Panc1 (cell line): ENCODE results near the gene WNT7A. TPM values are rescaled to one million over a fixed set of nuclear protein-coding genes. Genes with fewer than 3 reads are reported as not detected.

Source experiments
- ATAC-seq: fragments of 200-7000 bp; cut with Tn5 transposase; 2 replicates; pipeline ENCODE4 v1.9.1; 2020; ENCODE audit warnings: mild to moderate bottlenecking, moderate library complexity
- BruUV-seq: library from RNA; stranded (reverse); fragments of 400-500 nt; replicated peaks from 2 replicates; lab custom pipeline; 2021; lab: Mats Ljungman, UMichigan
- CTCF ChIA-PET: fragments of 300-600 bp; sonication (Branson Sonifier 250); formaldehyde crosslinking; loops from one replicate; lab custom pipeline; 2022; ENCODE audit warnings: antibody characterized with exemption; lab: Charles Lee
- POLR2A ChIA-PET: fragments of 300-600 bp; sonication (Branson Sonifier 250); formaldehyde crosslinking; loops from one replicate; lab custom pipeline; 2022; ENCODE audit warnings: antibody characterized with exemption; lab: Charles Lee
- DNase-seq: peaks from one replicate; pipeline ENCODE4 v3.0.0-alpha.2; 2010; ENCODE audit warnings: low read depth, low spot score
- H3K27ac ChIP-seq: 2 replicates; pipeline ENCODE4 v1.5.1; 2011; ENCODE audit warnings: mild to moderate bottlenecking, low read length, inconsistent platforms
- H3K27me3 ChIP-seq: fragments of 200-500 bp; sonication (Bioruptor generic); 2 replicates; pipeline ENCODE4 v1.6.0; 2014; ENCODE audit warnings: low read length, inconsistent platforms; ENCODE audit not compliant: control insufficient read depth, insufficient read depth
- H3K36me3 ChIP-seq: fragments of 200-500 bp; sonication (Bioruptor generic); 2 replicates; pipeline ENCODE4 v1.5.1; 2014; ENCODE audit warnings: inconsistent platforms, mild to moderate bottlenecking, low read length, moderate library complexity; ENCODE audit not compliant: control insufficient read depth, insufficient read depth
- H3K4me1 ChIP-seq: 2 replicates; pipeline ENCODE4 v1.5.1; 2011; ENCODE audit warnings: inconsistent platforms, mild to moderate bottlenecking, low read length, moderate library complexity; ENCODE audit not compliant: control insufficient read depth, insufficient read depth
- H3K4me3 ChIP-seq, 2 experiments: 2 replicates each; pipeline ENCODE4 v1.5.1; 2011 to 2012; ENCODE audit warnings: low read depth in 2 of 2, low read length in 2 of 2, mild to moderate bottlenecking in 2 of 2, inconsistent platforms in 1 of 2, moderate library complexity in 1 of 2
- H3K9me3 ChIP-seq: fragments of 200-500 bp; sonication (Bioruptor generic); 2 replicates; pipeline ENCODE4 v1.5.1; 2014; ENCODE audit warnings: low read depth, mild to moderate bottlenecking, inconsistent platforms, low read length, moderate library complexity; ENCODE audit not compliant: control insufficient read depth, insufficient read depth
- CTCF ChIP-seq: fragments of 450-650 bp; IDR thresholded peaks from 2 replicates; pipeline ENCODE4 v1.5.1; 2017; ENCODE audit warnings: mild to moderate bottlenecking
- POLR2AphosphoS5 ChIP-seq: IDR thresholded peaks from 2 replicates; pipeline ENCODE4 v1.6.1; 2012; ENCODE audit warnings: mild to moderate bottlenecking, low read depth, low read length, moderate library complexity
- REST ChIP-seq, 2 experiments: IDR thresholded peaks; 2 replicates each; pipeline ENCODE4 v1.6.1; 2011 to 2012; ENCODE audit warnings: low read depth in 2 of 2, control low read depth in 1 of 2, low read length in 1 of 2, mild to moderate bottlenecking in 1 of 2, moderate library complexity in 1 of 2; ENCODE audit not compliant: insufficient read depth in 1 of 2
- SIN3A ChIP-seq: IDR thresholded peaks from 2 replicates; pipeline ENCODE4 v1.6.1; 2012; ENCODE audit warnings: low read depth, mild to moderate bottlenecking, low read length, moderate library complexity, borderline replicate concordance; ENCODE audit not compliant: insufficient read depth
- TCF7L2 ChIP-seq: IDR thresholded peaks from 2 replicates; pipeline ENCODE4 v1.6.1; 2011; ENCODE audit warnings: mild to moderate bottlenecking, low read depth, low read length, inconsistent platforms
- in situ Hi-C: cut with HindIII; loops from 2 replicates; pipeline ENCODE4 v1.10.0; 2016; ENCODE audit warnings: low sequenced_read_pairs, low pct_unique_long_range_greater_than_20kb
- intact Hi-C: fragments of 100-400 bp; cut with micrococcal nuclease; formaldehyde crosslinking; loops from one replicate; pipeline ENCODE4 v1.10.0; 2022; ENCODE audit not compliant: unreplicated experiment
- total RNA-seq: library from RNA; stranded (reverse); gene quantifications from one replicate; pipeline ENCODE4 v1.2.1, GENCODE V29; 2021; ENCODE audit not compliant: unreplicated experiment

Gene WNT7A
- total RNA-seq, 1 experiment from 2014 or later = not detected

- H3K4me3 ChIP-seq = no peak overlapping the region
- in situ Hi-C loops (no loop called here), intact Hi-C loops (no loop called here)
- no peak for TF ChIP-seq TCF7L2
- TF ChIP-seq SIN3A = no peak
- TF ChIP-seq CTCF = no peak
- no peak for TF ChIP-seq REST (IDR thresholded peaks at IDR 0.05; ENCODE audit: insufficient read depth in 1 of 2, low read depth in 2 of 2, low read length in 1 of 2)
- no peak for TF ChIP-seq POLR2AphosphoS5
- no peaks in the 10 kb centered on the region for H3K9me3 ChIP-seq
- DNase-seq (no peak), ATAC-seq (no peak)
- no peak overlapping the region for H3K27ac ChIP-seq
- BruUV-seq = no TSS peak
- peaks cover 2% of the 10 kb centered on the region; the same call in 1 of the 2 replicates for H3K27me3 ChIP-seq
- H3K36me3 ChIP-seq = no peaks in the 10 kb centered on the region
- ChIA-PET CTCF (interaction anchor here (3.3 kb wide), 1 partner anchor 232 kb away, joined by 23 read pairs; no protein-coding TSS in a partner anchor), POLR2A (no interaction called here)
- H3K4me1 ChIP-seq = no peaks in the 10 kb centered on the region
Observed at GRCh38 chr3:13886593-13887129, 6.8 kb upstream of the WNT7A start.

- Histone ChIP-seq H3K36me3 (no peaks in the 10 kb centered on the region), H3K27me3 (peaks cover 5% of the 10 kb centered on the region), H3K4me1 (no peaks in the 10 kb centered on the region), H3K9me3 (no peaks in the 10 kb centered on the region), H3K27ac (no peak overlapping the region), H3K4me3 (no peak overlapping the region)
- ChIA-PET POLR2A (no interaction called here), CTCF (interaction anchor here (0.6 to 3.3 kb wide), 3 partner anchors 117 to 231 kb away, joined by 3 to 23 read pairs (median 18); no protein-coding TSS in a partner anchor)
- TF ChIP-seq CTCF (peak; percentile 60), SIN3A (no peak)
- intact Hi-C loops (loop anchor here (1.0 kb wide), 1 partner anchor 228 kb away; no protein-coding TSS in a partner anchor), in situ Hi-C loops (no loop called here)
- BruUV-seq = no TSS peak
- DNase-seq (no peak), ATAC-seq (no peak)
Observed at GRCh38 chr3:13885704-13886010, 5.8 kb upstream of the WNT7A start.
